Body of pancreas (tissue), 4 donors: ENCODE results near the gene DSCAM. TPM values are rescaled to one million over a fixed set of nuclear protein-coding genes. Genes with fewer than 3 reads are reported as not detected.

Experiments
- ATAC-seq: fragments of 150-250 bp; one replicate; pipeline ENCODE4 v1.9.1; 2016
- DNase-seq, 4 donors: peaks; one replicate each; pipeline ENCODE4 v3.0.0-alpha.2; 2019
- H3K27ac ChIP-seq, 4 donors: fragments of 200-600 bp; sonication (generic); 1 replicate in 3 of 4; 2 replicates in 1 of 4; pipeline versions ENCODE4 v1.5.1 to v1.6.1; 2016 to 2019; ENCODE audit warnings: mild to moderate bottlenecking in 1 of 4, mixed read lengths in 1 of 4, moderate library complexity in 1 of 4
- H3K27me3 ChIP-seq, 2 donors: fragments of 200-600 bp; sonication (generic); one replicate each; pipeline ENCODE4 v1.6.0; 2016; ENCODE audit warnings: mild to moderate bottlenecking in 1 of 2
- H3K36me3 ChIP-seq, 2 donors: fragments of 200-600 bp; sonication (generic); replicated peaks in 1 of 2; 2 replicates each; pipeline ENCODE4 v1.5.1; 2016; ENCODE audit warnings: low read depth in 2 of 2; ENCODE audit not compliant: insufficient read depth in 1 of 2
- H3K4me1 ChIP-seq: fragments of 200-600 bp; sonication (generic); one replicate; pipeline ENCODE4 v1.6.0; 2016
- H3K4me3 ChIP-seq, 2 donors: fragments of 200-600 bp; sonication (generic); 1 replicate in 1 of 2; 2 replicates in 1 of 2; pipeline ENCODE4 v1.5.1; 2016 to 2019
- H3K9me3 ChIP-seq, 3 donors: fragments of 200-600 bp; sonication (generic); 1 replicate in 2 of 3; 2 replicates in 1 of 3; pipeline ENCODE4 v1.5.1; 2016
- POLR2A ChIP-seq, 3 donors: fragments of 450-650 bp; IDR thresholded peaks; one replicate each; pipeline ENCODE4 v1.6.1; 2016; ENCODE audit warnings: antibody characterized with exemption in 3 of 3, mild to moderate bottlenecking in 2 of 3
- WGBS, 2 donors: methylation state at CpG; one replicate each; pipeline ENCODE4 v1.1.5; 2017; 5-methylcytosine and 5-hydroxymethylcytosine counted together
- intact Hi-C: fragments of 100-400 bp; cut with DNase I; formaldehyde crosslinking; loops from one replicate; pipeline ENCODE4 v1.15.1; 2023
- total RNA-seq, 2 donors: library from RNA; depleted of rRNA; stranded (reverse); fragments of >200 nt; gene quantifications; one replicate each; pipeline ENCODE4 v1.1.0, GENCODE V29; 2016
- TF ChIP-seq, protein P1 (sequence below), 7 experiments: fragments of 450-650 bp in 4 of 7; fragments of 200-600 bp in 3 of 7; sonication (generic) in 3 of 7; IDR thresholded peaks; one replicate each; pipeline ENCODE4 v1.5.1; 2016 to 2019; ENCODE audit warnings: antibody characterized with exemption in 7 of 7

The DSCAM gene
- total RNA-seq, 2 donors from 2014 or later, result 0.26 TPM; not detected in 1

DNA sequence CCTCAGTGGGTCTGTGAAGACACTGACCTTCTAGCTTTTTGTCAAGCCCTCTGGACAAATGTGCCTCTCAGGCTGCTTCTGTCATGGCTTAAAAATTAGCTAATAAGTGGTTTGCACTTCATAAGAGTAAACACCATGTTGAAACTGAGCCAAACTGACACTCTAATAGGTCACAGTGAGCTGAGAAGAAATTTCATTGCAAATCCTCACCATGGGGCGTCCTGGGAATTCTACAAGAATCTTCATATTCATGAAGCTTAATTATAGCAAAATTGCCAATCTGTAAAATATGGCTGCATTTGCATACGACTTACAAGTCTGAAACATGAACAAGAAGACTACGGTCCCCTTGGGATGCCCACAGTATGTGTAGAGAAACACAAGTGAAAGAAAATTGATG, 188.6 kb downstream of the DSCAM start:
- no peaks in the 10 kb centered on the region for H3K9me3 ChIP-seq
- H3K36me3 ChIP-seq, result no peaks in the 10 kb centered on the region
- ATAC-seq (no peak), DNase-seq (peak in 1 of 4 donors; percentile 10)
- H3K4me3 ChIP-seq, result no peak overlapping the region
- no peaks in the 10 kb centered on the region for H3K27me3 ChIP-seq
- WGBS, 2 donors, result 51 to 57% methylated on average over 3 of the region's 3 CpGs
- TF ChIP-seq, protein P1, sequence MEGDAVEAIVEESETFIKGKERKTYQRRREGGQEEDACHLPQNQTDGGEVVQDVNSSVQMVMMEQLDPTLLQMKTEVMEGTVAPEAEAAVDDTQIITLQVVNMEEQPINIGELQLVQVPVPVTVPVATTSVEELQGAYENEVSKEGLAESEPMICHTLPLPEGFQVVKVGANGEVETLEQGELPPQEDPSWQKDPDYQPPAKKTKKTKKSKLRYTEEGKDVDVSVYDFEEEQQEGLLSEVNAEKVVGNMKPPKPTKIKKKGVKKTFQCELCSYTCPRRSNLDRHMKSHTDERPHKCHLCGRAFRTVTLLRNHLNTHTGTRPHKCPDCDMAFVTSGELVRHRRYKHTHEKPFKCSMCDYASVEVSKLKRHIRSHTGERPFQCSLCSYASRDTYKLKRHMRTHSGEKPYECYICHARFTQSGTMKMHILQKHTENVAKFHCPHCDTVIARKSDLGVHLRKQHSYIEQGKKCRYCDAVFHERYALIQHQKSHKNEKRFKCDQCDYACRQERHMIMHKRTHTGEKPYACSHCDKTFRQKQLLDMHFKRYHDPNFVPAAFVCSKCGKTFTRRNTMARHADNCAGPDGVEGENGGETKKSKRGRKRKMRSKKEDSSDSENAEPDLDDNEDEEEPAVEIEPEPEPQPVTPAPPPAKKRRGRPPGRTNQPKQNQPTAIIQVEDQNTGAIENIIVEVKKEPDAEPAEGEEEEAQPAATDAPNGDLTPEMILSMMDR (IDR thresholded peaks at IDR 0.05), result no peak
- no peak for TF ChIP-seq POLR2A (IDR thresholded peaks at IDR 0.05)
- peaks cover 13% of the 10 kb centered on the region for H3K4me1 ChIP-seq
- no peak overlapping the region for H3K27ac ChIP-seq
- intact Hi-C loops, result no loop called here

DNA sequence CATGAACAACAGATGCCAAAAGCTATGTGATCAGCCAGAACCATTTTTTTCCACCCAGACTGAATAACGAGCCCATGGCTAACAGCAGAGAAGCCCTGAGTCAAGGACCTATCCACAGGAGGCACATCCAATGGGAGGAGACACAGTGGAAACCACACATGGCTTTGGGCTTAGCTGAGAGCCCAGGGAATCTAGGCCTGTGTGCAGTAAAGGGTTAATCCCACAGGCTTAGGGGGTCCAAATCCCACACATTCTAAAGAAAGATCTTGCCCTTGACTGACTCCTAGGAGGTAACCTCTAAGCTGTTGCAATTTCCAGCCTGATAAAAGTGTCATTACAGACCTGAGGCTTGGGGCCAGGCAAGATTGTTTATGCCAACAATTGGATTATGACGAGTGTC, 194.5 kb downstream of the DSCAM start:
- intact Hi-C loops, result no loop called here
- Histone ChIP-seq H3K4me1 (peaks cover 3% of the 10 kb centered on the region), H3K4me3 (no peak overlapping the region), H3K27ac (no peak overlapping the region), H3K9me3 (peaks cover 0 to 6% (median 0%) of the 10 kb centered on the region in 3 donors), H3K27me3 (no peaks in the 10 kb centered on the region), H3K36me3 (no peaks in the 10 kb centered on the region)
- DNase-seq, result no peak
- ATAC-seq, result no peak
- TF ChIP-seq POLR2A (IDR thresholded peaks at IDR 0.05), result no peak
- TF ChIP-seq, protein P1 (IDR thresholded peaks at IDR 0.05), result no peak
- 23 to 40% methylated on average over 1 to 2 of the region's 2 CpGs for WGBS, 2 donors

DNA sequence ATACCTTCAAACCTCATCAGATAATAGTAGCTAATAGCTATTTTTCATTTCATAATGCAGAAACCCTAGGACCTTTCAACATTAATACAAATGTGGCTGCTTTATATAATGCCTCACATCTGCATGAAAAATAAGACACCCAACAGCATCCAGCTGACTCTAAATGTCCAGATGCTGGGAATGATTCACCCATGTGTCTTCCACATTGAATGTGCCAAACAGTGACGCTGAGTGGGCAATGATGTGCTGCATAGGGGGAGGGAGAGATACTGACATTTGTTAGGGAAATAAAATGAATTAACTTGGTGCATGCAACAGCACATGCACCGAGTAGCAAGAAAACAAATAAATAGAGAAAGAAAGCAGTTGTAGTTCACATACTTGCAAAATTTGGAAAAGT, 199.3 kb downstream of the DSCAM start:
- intact Hi-C loops, result no loop called here
- TF ChIP-seq, protein P1 (IDR thresholded peaks at IDR 0.05), result no peak
- DNase-seq (no peak), ATAC-seq (no peak)
- Histone ChIP-seq H3K36me3 (no peaks in the 10 kb centered on the region), H3K9me3 (peaks cover 0 to 6% (median 0%) of the 10 kb centered on the region in 3 donors), H3K4me1 (no peaks in the 10 kb centered on the region), H3K27ac (no peak overlapping the region), H3K27me3 (no peaks in the 10 kb centered on the region), H3K4me3 (no peak overlapping the region)
- WGBS, 2 donors, result 28 to 61% methylated on average over 2 of the region's 2 CpGs

DNA sequence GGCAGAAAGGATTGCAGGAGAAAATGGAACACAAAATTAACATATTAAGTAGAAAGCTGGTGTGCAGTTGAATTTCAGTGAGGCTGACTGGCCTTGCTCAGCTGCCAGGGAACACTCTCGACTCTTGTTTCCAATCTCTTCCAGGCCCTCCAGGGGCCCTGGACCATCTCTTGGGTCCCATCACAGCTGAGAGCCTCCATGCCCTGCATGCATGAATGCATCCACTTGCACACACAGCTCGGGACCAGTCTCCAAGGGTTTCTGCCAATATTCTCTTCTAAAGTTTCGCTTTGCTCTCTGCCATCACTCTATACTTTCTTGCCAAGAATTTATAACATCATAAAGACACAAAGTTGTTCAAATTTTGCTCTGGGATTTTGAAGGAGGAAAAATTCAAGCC, 200.3 kb downstream of the DSCAM start:
- TF ChIP-seq POLR2A (IDR thresholded peaks at IDR 0.05), result no peak
- DNase-seq, result no peak
- Histone ChIP-seq H3K36me3 (no peaks in the 10 kb centered on the region), H3K9me3 (peaks cover 0 to 6% (median 0%) of the 10 kb centered on the region in 3 donors), H3K27me3 (no peaks in the 10 kb centered on the region), H3K4me3 (no peak overlapping the region), H3K27ac (no peak overlapping the region), H3K4me1 (no peaks in the 10 kb centered on the region)
- intact Hi-C loops, result no loop called here
- 72 to 75% methylated on average over 3 of the region's 3 CpGs for WGBS, 2 donors
- ATAC-seq, result no peak

DNA sequence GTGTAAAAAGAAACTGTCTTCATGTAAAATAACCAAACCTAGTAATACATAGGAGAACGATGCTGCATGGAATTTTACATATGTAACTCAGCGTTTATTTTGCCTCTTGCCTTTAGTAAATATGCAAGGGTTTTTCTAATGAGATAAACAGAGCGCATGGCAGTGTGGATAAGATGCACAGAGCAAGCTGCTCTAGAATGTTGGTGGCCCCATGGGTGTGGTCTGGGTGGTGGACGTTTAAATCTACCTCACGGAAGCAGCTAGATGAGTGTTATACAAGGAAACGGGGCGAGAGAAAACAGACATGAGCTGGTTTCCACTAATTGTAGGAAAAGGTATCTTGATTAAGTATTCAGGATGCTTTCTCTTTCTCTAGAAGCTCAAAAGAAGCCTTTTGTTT, 205.9 kb downstream of the DSCAM start:
- no peak for DNase-seq
- Histone ChIP-seq H3K36me3 (no peaks in the 10 kb centered on the region), H3K27me3 (peaks cover 0 to 5% of the 10 kb centered on the region in 2 donors), H3K9me3 (no peaks in the 10 kb centered on the region), H3K4me1 (no peaks in the 10 kb centered on the region), H3K27ac (no peak overlapping the region), H3K4me3 (no peak overlapping the region)
- TF ChIP-seq POLR2A (IDR thresholded peaks at IDR 0.05), result no peak
- TF ChIP-seq, protein P1 (IDR thresholded peaks at IDR 0.05), result no peak
- WGBS, 2 donors, result 69 to 77% methylated on average over 7 of the region's 7 CpGs
- intact Hi-C loops, result no loop called here
- no peak for ATAC-seq
